Testis (tissue), 3 donors: ENCODE data around the gene FBXO33. TPM values are rescaled to one million over a fixed set of nuclear protein-coding genes. Genes with fewer than 3 reads are reported as not detected.

Experiments
- DNase-seq: peaks from one replicate; pipeline ENCODE4 v3.0.0-alpha.2; 2019
- H3K27ac ChIP-seq, 2 donors: fragments of 200-600 bp; sonication (generic); one replicate each; pipeline ENCODE4 v1.5.1; 2019
- H3K27me3 ChIP-seq: fragments of 200-600 bp; sonication (generic); one replicate; pipeline ENCODE4 v1.5.1; 2019
- H3K36me3 ChIP-seq: fragments of 200-600 bp; sonication (generic); one replicate; pipeline ENCODE4 v1.5.1; 2017; ENCODE audit warnings: low read depth; ENCODE audit errors: missing control alignments
- H3K4me1 ChIP-seq: fragments of 200-600 bp; sonication (generic); one replicate; pipeline ENCODE4 v1.5.1; 2019
- H3K4me3 ChIP-seq, 2 donors: fragments of 200-600 bp; sonication (generic); one replicate each; pipeline ENCODE4 v1.5.1; 2017 to 2019
- H3K9me3 ChIP-seq: fragments of 200-600 bp; sonication (generic); one replicate; pipeline ENCODE4 v1.5.1; 2017
- CTCF ChIP-seq, 3 experiments: fragments of 450-650 bp in 2 of 3; fragments of 200-600 bp in 1 of 3; sonication (generic) in 1 of 3; IDR thresholded peaks; one replicate each; pipeline ENCODE4 v1.5.1; 2016 to 2019; ENCODE audit warnings: antibody characterized with exemption in 3 of 3, mild to moderate bottlenecking in 2 of 3, moderate library complexity in 1 of 3
- POLR2A ChIP-seq: fragments of 450-650 bp; IDR thresholded peaks from one replicate; pipeline ENCODE4 v1.6.1; 2017; ENCODE audit warnings: antibody characterized with exemption, mild to moderate bottlenecking, moderate library complexity
- WGBS, 2 donors: methylation state at CpG; one replicate each; pipeline ENCODE4 v1.1.5; 2018; 5-methylcytosine and 5-hydroxymethylcytosine counted together
- intact Hi-C: fragments of 100-400 bp; cut with DNase I; formaldehyde crosslinking; loops from one replicate; pipeline ENCODE4 v1.15.1; 2023; ENCODE audit warnings: low total_unique reads
- polyA plus RNA-seq: library from polyadenylated mRNA; stranded (reverse); fragments of 350-450 nt; fragmentation: Illumina TruSeq; extraction: RNeasy Lipid Tissue Mini Kit (QIAGEN cat#74804); gene quantifications from one replicate; pipeline ENCODE4 v1.2.3, GENCODE V29; 2014; ENCODE audit warnings: low read depth, low replicate concordance; ENCODE audit not compliant: insufficient read depth
- total RNA-seq, 2 donors: library from RNA; depleted of rRNA; stranded (reverse); fragments of >200 nt; gene quantifications; one replicate each; pipeline ENCODE4 v1.2.3, GENCODE V29; 2016

FBXO33 gene
- total and polyA plus RNA-seq, 3 donors from 2014 or later, result 20.6 to 27.5 (median 23.0) TPM

DNA sequence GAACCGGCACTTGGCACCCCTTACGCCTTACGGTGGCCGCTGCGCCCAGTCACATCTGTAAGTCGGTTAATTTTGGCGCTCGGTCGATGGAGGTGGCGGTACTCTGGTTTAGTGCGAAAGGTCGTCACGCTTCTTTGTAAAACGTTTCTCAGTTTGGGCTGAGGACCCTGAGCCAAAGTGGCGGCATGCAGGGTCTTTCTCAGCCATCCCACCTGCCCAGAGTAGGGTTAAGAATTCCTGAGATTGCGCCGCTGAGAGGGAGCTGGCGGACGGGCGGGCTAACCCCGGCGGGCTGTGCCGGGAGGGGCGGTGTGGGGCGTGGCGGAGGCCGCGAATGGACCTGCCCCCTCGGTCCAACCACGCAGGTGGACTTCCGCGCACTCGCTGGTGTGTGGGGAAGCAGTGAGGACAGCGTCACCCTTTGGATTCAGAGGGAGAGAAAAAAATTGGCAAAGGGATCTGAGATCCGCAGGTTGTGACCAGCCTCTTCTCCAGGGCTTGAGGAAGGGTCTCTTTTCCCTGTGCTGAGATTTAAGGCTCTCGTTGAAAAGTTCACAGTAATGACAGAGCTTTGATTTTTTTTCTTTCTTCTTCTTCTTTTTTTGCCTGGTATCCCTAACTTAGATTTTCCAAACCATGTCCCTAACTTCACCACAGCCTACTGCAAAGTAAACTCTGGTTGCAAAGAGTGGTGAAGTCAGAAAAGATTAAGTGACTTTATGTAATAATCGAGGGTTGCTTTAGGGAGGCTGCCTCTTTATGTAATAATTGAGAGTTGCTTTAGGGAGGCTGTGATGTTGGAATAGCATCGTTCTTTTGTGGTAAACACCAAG is 602 bp upstream of the FBXO33 start:
- WGBS, 2 donors, result 0 to 1% methylated on average over 22 to 35 of the region's 38 CpGs
- peak; percentile 93 for DNase-seq
- no peaks in the 10 kb centered on the region for H3K27me3 ChIP-seq
- H3K9me3 ChIP-seq, result no peaks in the 10 kb centered on the region
- H3K4me1 ChIP-seq, result peaks cover 18% of the 10 kb centered on the region
- no peaks in the 10 kb centered on the region for H3K36me3 ChIP-seq
- intact Hi-C loops, result loop anchor here (10.0 kb wide), 1 partner anchor 328 kb away; the partner anchor contains the start of gene SEC23A
- peak overlapping the region; percentile 89 to 99 for H3K27ac ChIP-seq
- H3K4me3 ChIP-seq, result peak overlapping the region; percentile 82 to 98
- TF ChIP-seq POLR2A (no peak), CTCF (IDR thresholded peaks at IDR 0.05) (peak in 1 of 3 experiments; percentile 9)

- TF ChIP-seq CTCF (IDR thresholded peaks at IDR 0.05) (no peak), POLR2A (no peak)
- peak; percentile 43 for DNase-seq
- Histone ChIP-seq H3K4me1 (peaks cover 18% of the 10 kb centered on the region), H3K27ac (peak overlapping the region; percentile 94 to 99), H3K9me3 (no peaks in the 10 kb centered on the region), H3K27me3 (no peaks in the 10 kb centered on the region), H3K36me3 (no peaks in the 10 kb centered on the region), H3K4me3 (peak overlapping the region; percentile 82 to 98)
- intact Hi-C loops, result loop anchor here (10.0 kb wide), 1 partner anchor 327 kb away; the partner anchor contains the start of gene SEC23A
- 0% methylated on average over 17 to 66 of the region's 81 CpGs for WGBS, 2 donors
These were observed 636 bp downstream of the FBXO33 start for GRCh38 chr14:39431416-39432178.

- no peaks in the 10 kb centered on the region for H3K9me3 ChIP-seq
- intact Hi-C loops, result loop anchor here (10.0 kb wide), 1 partner anchor 326 kb away; the partner anchor contains the start of gene SEC23A
- H3K27ac ChIP-seq, result peak overlapping the region; percentile 94 to 99
- no peaks in the 10 kb centered on the region for H3K27me3 ChIP-seq
- peaks cover 18% of the 10 kb centered on the region for H3K4me1 ChIP-seq
- H3K4me3 ChIP-seq, result peak overlapping the region; percentile 82 to 98
- 6 to 8% methylated on average over 19 of the region's 19 CpGs for WGBS, 2 donors
- DNase-seq, result peak; percentile 29
- TF ChIP-seq CTCF (IDR thresholded peaks at IDR 0.05) (no peak), POLR2A (no peak)
- no peaks in the 10 kb centered on the region for H3K36me3 ChIP-seq
These were observed 1.3 kb downstream of the FBXO33 start for GRCh38 chr14:39430762-39431415.

- Histone ChIP-seq H3K4me1 (peaks cover 11% of the 10 kb centered on the region), H3K9me3 (no peaks in the 10 kb centered on the region), H3K4me3 (no peak overlapping the region), H3K36me3 (no peaks in the 10 kb centered on the region), H3K27ac (no peak overlapping the region), H3K27me3 (no peaks in the 10 kb centered on the region)
- WGBS, 2 donors, result 67 to 85% methylated on average over 8 of the region's 8 CpGs
- TF ChIP-seq POLR2A, result no peak
- TF ChIP-seq CTCF (IDR thresholded peaks at IDR 0.05), result no peak
- intact Hi-C loops, result no loop called here
- no peak for DNase-seq
These were observed 4.1 kb downstream of the FBXO33 start for GRCh38 chr14:39428118-39428517.
